HEK293T (cell line): ENCODE measurements around the gene CNNM4.

Experiments
- CTCF ChIA-PET: fragments of 350-600 bp; formaldehyde crosslinking; extraction: SDS; loops from one replicate; lab custom pipeline; 2021; ENCODE audit warnings: antibody characterized with exemption, inconsistent platforms; lab: Yijun Ruan, JAX
- POLR2A ChIA-PET: fragments of 350-600 bp; formaldehyde crosslinking; extraction: SDS; loops from one replicate; lab custom pipeline; 2020; ENCODE audit warnings: antibody characterized with exemption, inconsistent platforms; lab: Yijun Ruan, JAX
- DNase-seq: peaks from one replicate; pipeline ENCODE4 v3.0.0; 2012; ENCODE audit warnings: mixed read lengths; ENCODE audit errors: extremely low spot score
- ARNT ChIP-seq: fragments of 450-650 bp; IDR thresholded peaks from 2 replicates; pipeline ENCODE4 v1.6.1; 2017; ENCODE audit warnings: mild to moderate bottlenecking
- BHLHE40 ChIP-seq: fragments of 450-650 bp; IDR thresholded peaks from 2 replicates; pipeline ENCODE4 v1.6.1; 2016; ENCODE audit warnings: mild to moderate bottlenecking, moderate library complexity, borderline replicate concordance
- CTBP1 ChIP-seq: fragments of 450-650 bp; IDR thresholded peaks from 2 replicates; pipeline ENCODE4 v1.6.1; 2016; ENCODE audit warnings: borderline replicate concordance
- ELF4 ChIP-seq: fragments of 450-650 bp; IDR thresholded peaks from 2 replicates; pipeline ENCODE4 v1.6.1; 2017; ENCODE audit warnings: antibody characterized with exemption
- FOXA1 ChIP-seq: fragments of 450-650 bp; IDR thresholded peaks from 2 replicates; pipeline ENCODE4 v1.6.1; 2016; ENCODE audit warnings: mild to moderate bottlenecking
- FOXK2 ChIP-seq: fragments of 450-650 bp; IDR thresholded peaks from 2 replicates; pipeline ENCODE4 v1.6.1; 2016; ENCODE audit warnings: mild to moderate bottlenecking
- FOXM1 ChIP-seq: fragments of 450-650 bp; IDR thresholded peaks from 2 replicates; pipeline ENCODE4 v1.6.1; 2017; ENCODE audit warnings: mild to moderate bottlenecking, borderline replicate concordance
- HDGF ChIP-seq: fragments of 450-650 bp; IDR thresholded peaks from 2 replicates; pipeline ENCODE4 v1.6.1; 2017; ENCODE audit warnings: antibody characterized with exemption, borderline replicate concordance
- L3MBTL2 ChIP-seq: fragments of 450-650 bp; conservative IDR thresholded peaks from 2 replicates; pipeline ENCODE4 v1.6.1; 2016; ENCODE audit warnings: mild to moderate bottlenecking
- LEF1 ChIP-seq: fragments of 450-650 bp; IDR thresholded peaks from 2 replicates; pipeline ENCODE4 v1.6.1; 2017; ENCODE audit warnings: mild to moderate bottlenecking, borderline replicate concordance
- NFRKB ChIP-seq: fragments of 450-650 bp; IDR thresholded peaks from 2 replicates; pipeline ENCODE4 v1.6.1; 2016; ENCODE audit warnings: mild to moderate bottlenecking, moderate library complexity
- SP1 ChIP-seq: fragments of 450-650 bp; IDR thresholded peaks from 2 replicates; pipeline ENCODE4 v1.6.1; 2017
- SUZ12 ChIP-seq: fragments of 450-650 bp; IDR thresholded peaks from 2 replicates; pipeline ENCODE4 v1.6.1; 2016; ENCODE audit warnings: mild to moderate bottlenecking
- TARDBP ChIP-seq: fragments of 450-650 bp; IDR thresholded peaks from 2 replicates; pipeline ENCODE4 v1.6.1; 2016
- ZNF384 ChIP-seq: fragments of 450-650 bp; IDR thresholded peaks from 2 replicates; pipeline ENCODE4 v1.6.1; 2016
- TF ChIP-seq, protein P1 (sequence below): fragments of 450-650 bp; IDR thresholded peaks from 2 replicates; pipeline ENCODE4 v1.6.1; 2016

CNNM4 gene

DNA sequence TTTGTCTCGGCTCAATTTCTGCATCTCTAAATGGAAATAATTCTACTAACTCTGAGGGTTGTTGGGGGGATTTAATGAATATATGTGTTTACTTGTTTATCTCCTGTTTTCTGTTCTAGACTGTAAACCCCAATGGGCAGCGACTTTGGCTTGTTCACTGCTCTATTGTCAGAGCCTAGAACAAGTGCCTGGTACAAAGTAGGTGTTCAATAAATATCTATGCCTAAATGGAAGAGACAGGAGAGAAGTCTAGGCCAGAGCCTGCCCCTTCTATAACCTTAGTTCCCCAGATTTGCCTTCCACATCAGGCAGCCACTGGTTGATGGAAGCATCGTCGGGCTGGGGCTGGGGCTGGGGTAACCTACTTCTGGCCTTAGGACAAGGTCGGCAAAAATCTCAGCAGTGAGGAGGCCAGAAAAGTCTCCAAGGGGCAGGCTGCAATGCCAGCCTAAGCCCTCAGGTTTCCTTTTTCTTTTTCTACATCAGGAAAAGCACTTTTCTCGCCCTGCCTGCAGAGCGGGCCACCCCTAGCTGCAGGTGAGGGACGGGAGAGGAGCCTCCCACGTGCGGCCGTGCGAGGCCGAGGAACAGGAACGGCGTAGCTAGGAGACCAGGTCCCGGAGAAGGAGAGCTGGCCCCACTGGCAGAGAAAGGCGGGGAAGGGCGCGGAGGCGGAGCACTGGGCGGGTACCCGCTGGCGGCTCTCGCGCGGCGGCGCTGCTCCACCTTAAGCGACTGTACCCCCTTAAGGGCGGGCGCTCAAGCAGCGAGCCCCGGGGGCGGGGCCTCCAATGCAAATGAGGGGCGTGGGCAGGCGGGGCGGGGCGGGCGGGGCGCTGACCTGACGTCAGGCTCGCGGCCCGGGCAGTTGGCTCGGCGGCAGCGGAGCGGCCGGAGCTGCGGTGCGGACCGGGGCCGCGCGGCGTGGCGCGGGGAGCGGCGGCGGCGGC is at the start of gene CNNM4:
CNNM4 (plus strand) TSS at position 867 of the 950 bp plus-strand sequence. CDS start 98 bp downstream, outside the sequence.
- DNase-seq: peak; percentile 90
- TF ChIP-seq CTBP1 (no peak), FOXA1 (no peak), LEF1 (no peak), L3MBTL2 (peak; percentile 94), SP1 (no peak), FOXM1 (no peak), FOXK2 (no peak), ZNF384 (no peak)
- ChIA-PET POLR2A (interaction anchor here (0.6 to 2.5 kb wide), 12 partner anchors 10 to 425 kb away, joined by 3 to 12 read pairs (median 3); partner anchors contain the start of genes ANKRD39, KANSL3, LMAN2L and NCAPH), CTCF (interaction anchor here (1.6 to 4.7 kb wide), 2 partner anchors 24 to 28 kb away, joined by 4 to 29 read pairs; no protein-coding TSS in a partner anchor)

DNA sequence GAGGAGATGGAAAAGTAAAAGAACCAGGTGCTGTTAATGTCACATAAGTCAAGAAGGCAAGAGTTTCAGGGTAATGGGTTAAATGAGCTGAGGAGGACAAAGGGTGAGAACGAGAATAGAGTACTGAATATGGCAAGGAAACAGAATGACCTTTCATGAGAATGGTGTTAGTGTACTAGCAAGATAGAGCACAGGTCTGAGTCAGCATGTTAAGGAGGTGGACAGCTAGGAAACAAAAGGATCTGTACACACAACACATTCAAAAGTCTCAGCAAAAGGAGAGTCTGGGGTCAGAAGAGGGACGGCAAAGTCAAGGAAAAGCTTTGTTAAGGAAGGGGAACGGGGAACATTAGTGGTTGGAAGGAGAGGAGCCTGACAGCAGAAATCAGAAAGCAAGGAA is 49.7 kb upstream of the CNNM4 start:
- ChIA-PET POLR2A (no interaction called here), CTCF (interaction anchor here (0.6 kb wide), 1 partner anchor 64 kb away, joined by 5 read pairs; no protein-coding TSS in a partner anchor)
- DNase-seq: no peak
- no peak for TF ChIP-seq SP1

DNA sequence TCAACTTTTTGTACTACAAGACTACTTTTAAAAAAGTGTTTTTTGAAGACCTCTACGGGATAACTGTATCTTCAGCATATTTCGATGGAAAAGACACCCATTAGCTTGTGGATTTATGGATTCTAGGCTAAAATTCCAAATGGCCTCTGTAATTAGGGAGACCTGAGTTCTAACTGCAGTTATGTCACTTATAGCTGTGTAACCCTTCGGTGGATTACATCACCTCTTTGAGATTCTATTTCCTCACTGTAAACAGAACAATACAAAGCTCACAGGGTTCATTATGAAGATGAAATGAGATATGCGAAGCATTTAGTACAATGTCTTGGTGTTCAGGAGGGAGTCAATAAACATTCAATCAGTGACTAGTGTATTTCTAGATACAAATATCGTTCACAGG is 45.0 kb upstream of the CNNM4 start:
- CTCF ChIA-PET: interaction anchor here (0.9 kb wide), 1 partner anchor 47 kb away, joined by 3 read pairs; no protein-coding TSS in a partner anchor
- no peak for TF ChIP-seq TARDBP
- no peak for TF ChIP-seq ELF4
- no peak for TF ChIP-seq ZNF384
- TF ChIP-seq, protein P1, sequence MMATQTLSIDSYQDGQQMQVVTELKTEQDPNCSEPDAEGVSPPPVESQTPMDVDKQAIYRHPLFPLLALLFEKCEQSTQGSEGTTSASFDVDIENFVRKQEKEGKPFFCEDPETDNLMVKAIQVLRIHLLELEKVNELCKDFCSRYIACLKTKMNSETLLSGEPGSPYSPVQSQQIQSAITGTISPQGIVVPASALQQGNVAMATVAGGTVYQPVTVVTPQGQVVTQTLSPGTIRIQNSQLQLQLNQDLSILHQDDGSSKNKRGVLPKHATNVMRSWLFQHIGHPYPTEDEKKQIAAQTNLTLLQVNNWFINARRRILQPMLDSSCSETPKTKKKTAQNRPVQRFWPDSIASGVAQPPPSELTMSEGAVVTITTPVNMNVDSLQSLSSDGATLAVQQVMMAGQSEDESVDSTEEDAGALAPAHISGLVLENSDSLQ: no peak
- TF ChIP-seq LEF1: no peak
- no peak for TF ChIP-seq SP1
- no peak for TF ChIP-seq L3MBTL2
- TF ChIP-seq CTBP1: no peak
- TF ChIP-seq FOXK2: no peak
- no peak for TF ChIP-seq HDGF
- TF ChIP-seq ARNT: no peak
- TF ChIP-seq SUZ12: no peak
- no peak for TF ChIP-seq BHLHE40
- TF ChIP-seq FOXM1: no peak
- POLR2A ChIA-PET: interaction anchor here (1.0 kb wide), 1 partner anchor 77 kb away, joined by 3 read pairs; the partner anchor contains the start of gene KANSL3
- no peak for DNase-seq

DNA sequence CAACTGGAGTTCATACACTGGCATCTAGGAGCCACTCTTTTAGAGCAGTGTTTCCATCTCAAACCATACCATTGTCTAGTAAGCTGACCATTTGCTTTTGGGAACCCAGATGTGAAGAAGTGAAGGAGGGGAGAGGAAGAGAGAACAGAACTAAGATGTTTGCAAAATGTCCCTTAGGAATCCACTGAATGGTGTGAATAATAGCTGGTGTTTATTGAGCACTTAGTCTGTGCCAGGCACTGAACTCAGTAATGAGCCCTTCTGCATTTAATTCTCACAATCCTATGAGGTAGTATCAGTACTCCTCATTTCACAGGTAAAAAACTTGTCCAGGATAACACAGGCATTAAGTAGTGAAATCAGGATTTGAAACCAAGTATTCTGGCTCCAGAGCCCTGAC is 44.3 kb upstream of the CNNM4 start:
- TF ChIP-seq HDGF (no peak), CTBP1 (no peak), ZNF384 (no peak), BHLHE40 (no peak), NFRKB (no peak), LEF1 (no peak), FOXM1 (no peak), ELF4 (no peak), TARDBP (no peak), SP1 (no peak), SUZ12 (no peak), ARNT (no peak), FOXK2 (no peak)
- TF ChIP-seq, protein P1: no peak
- ChIA-PET POLR2A (no interaction called here), CTCF (no interaction called here)
- DNase-seq: no peak

DNA sequence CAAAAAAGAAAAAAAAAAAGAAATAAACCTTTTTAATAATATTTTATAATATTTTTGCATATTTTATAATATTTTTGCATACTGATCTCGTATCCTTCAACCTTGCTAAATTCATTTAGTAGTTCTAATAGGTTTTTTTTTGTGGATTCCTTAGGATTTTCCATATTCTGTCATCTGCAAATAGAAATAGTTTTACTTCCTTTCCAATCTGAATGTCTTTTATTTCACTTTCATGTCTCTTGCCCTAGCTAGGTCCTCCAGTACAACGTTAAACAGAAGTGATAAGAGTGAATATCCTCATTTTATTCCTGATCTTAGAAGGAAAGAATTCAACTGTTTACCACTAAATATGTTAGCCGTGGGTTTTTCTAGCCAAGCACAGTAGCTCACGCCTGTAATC is 34.6 kb upstream of the CNNM4 start:
- no peak for DNase-seq
- TF ChIP-seq HDGF (no peak), BHLHE40 (no peak), FOXM1 (no peak), L3MBTL2 (no peak), ELF4 (no peak), FOXK2 (no peak), NFRKB (no peak), CTBP1 (no peak), LEF1 (no peak), TARDBP (no peak), ZNF384 (no peak), SP1 (no peak)
- ChIA-PET CTCF (no interaction called here), POLR2A (no interaction called here)

DNA sequence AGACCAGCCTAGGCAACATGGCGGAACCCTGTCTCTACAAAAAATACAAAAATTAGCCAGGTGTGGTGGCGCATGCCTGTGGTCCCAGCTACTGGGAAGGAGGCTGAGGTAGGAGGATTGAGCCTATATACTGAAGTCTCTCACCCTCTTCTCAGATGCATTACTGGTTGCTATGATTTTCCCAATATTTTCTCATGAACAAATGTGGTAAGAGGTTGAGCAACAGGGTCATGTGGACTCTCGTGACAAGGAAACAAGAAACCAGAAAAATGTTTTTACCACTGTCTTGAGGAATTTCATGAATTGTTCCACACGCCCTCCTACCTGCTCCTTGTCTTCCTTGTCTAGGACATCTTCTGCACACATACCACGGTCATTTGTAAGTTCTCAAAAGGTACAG is 33.3 kb upstream of the CNNM4 start:
- ChIA-PET CTCF (interaction anchor here (1.1 kb wide), 1 partner anchor 37 kb away, joined by 3 read pairs; no protein-coding TSS in a partner anchor), POLR2A (no interaction called here)
- TF ChIP-seq, protein P1: no peak
- TF ChIP-seq CTBP1 (no peak), SP1 (no peak), FOXM1 (no peak), ZNF384 (no peak), NFRKB (no peak), LEF1 (no peak), FOXA1 (no peak), HDGF (no peak), ELF4 (no peak), ARNT (no peak), SUZ12 (no peak), BHLHE40 (no peak), FOXK2 (no peak), L3MBTL2 (no peak), TARDBP (no peak)
- DNase-seq: no peak
